ENCODE data around the gene CSMD2.

Gene CSMD2

DNA sequence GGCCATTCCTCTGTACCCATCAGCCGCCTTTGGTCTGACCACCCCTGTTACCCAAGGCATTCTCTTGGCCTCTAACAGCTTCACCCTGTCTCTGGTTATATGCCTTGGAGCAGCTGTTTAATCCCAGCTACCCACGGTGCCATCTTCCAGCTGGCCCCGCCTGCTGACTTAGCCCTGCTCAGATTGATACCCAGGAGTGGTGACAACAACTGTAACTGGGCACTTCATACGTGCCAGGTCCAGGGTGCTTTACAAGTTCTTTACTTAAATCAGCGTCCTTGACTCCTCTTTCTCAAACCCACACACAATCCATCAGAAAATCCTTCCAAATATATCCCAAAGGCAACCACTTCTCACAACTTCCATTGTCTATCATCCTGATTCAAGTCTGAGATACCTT lies 338.3 kb downstream of the CSMD2 start:
- Histone ChIP-seq H3K9me3 (ENCODE audit: control insufficient read depth, insufficient read depth, low read length) (peaks cover 10% of the 10 kb centered on the region), H3K27me3 (ENCODE audit: control insufficient read depth, insufficient read depth, low read length) (no peaks in the 10 kb centered on the region), H3K36me3 (ENCODE audit: control insufficient read depth, insufficient read depth, low read length) (peaks cover 3% of the 10 kb centered on the region), H3K4me1 (ENCODE audit: control insufficient read depth, insufficient read depth, low read length) (no peaks in the 10 kb centered on the region), H3K4me3 (ENCODE audit: low read depth, low read length) (no peak overlapping the region), H3K9ac (ENCODE audit: low read depth, low read length) (no peak overlapping the region)

DNA sequence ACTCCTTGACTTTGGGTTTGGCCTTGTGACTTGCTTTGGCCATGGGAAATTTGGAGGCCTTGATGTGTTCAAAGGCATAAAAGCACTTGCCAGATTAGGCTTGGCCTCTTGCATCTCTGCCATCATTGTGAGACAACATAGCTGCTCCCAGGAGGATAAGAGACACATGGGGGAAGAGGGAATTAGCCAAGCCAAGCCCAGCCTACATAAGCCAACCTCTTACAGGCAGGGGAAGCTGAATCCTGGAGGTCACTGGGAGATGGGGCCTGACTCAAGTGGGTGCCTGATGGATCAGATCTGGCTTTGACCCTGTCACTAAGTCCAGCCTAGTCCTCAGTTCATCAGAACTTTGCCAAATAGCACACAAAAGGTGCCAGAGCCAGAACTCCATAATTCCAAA lies 338.7 kb downstream of the CSMD2 start:
- Histone ChIP-seq H3K9me3 (ENCODE audit: control insufficient read depth, insufficient read depth, low read length) (peaks cover 10% of the 10 kb centered on the region), H3K9ac (ENCODE audit: low read depth, low read length) (no peak overlapping the region), H3K4me3 (ENCODE audit: low read depth, low read length) (no peak overlapping the region), H3K4me1 (ENCODE audit: control insufficient read depth, insufficient read depth, low read length) (no peaks in the 10 kb centered on the region), H3K36me3 (ENCODE audit: control insufficient read depth, insufficient read depth, low read length) (peaks cover 3% of the 10 kb centered on the region), H3K27me3 (ENCODE audit: control insufficient read depth, insufficient read depth, low read length) (no peaks in the 10 kb centered on the region)

DNA sequence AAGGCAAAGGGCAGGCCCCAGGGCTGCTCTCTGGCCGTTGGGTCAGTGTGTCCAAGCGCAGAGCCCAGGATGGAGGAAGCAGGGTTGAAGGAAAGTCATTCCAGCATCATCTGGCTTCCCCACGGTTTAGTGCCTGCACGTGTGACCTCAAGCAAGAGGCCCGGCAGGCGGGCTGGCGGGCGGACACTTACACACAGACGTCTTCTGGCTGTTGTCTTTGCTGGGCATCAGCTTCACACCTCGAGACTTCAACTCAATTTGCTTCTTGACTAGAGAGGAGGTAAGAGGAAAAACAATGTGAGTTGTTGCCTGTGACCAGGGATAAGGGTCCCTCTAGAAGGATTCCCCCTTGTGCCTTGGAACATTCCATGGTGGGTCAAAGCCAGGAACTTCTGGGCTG lies 339.5 kb downstream of the CSMD2 start:
- H3K36me3 ChIP-seq (ENCODE audit: control insufficient read depth, insufficient read depth, low read length): peaks cover 3% of the 10 kb centered on the region
- no peaks in the 10 kb centered on the region for H3K4me1 ChIP-seq (ENCODE audit: control insufficient read depth, insufficient read depth, low read length)
- no peaks in the 10 kb centered on the region for H3K27me3 ChIP-seq (ENCODE audit: control insufficient read depth, insufficient read depth, low read length)
- H3K4me3 ChIP-seq (ENCODE audit: low read depth, low read length): no peak overlapping the region
- H3K9ac ChIP-seq (ENCODE audit: low read depth, low read length): no peak overlapping the region
- H3K9me3 ChIP-seq (ENCODE audit: control insufficient read depth, insufficient read depth, low read length): peaks cover 10% of the 10 kb centered on the region

DNA sequence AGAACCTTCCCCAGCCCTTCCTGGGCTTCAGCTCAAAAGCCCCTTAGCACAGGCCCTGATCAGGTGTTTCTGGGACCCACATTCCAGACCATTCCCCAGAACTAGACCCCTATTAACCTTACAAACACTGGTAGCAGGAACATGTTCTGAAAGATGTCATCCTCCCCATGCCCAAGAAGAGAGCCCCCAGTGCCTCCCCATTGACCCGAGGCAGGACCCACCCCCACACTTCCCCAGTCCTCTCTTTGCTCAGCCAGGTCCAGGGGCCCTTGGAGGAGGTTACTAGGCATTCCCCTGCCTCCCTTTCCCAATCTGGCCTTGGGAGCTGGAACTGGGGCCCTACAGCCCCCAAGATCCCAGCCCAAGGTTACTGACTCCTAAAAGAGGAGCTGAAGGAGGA lies 340.1 kb downstream of the CSMD2 start:
- Histone ChIP-seq H3K9me3 (ENCODE audit: control insufficient read depth, insufficient read depth, low read length) (peaks cover 10% of the 10 kb centered on the region), H3K9ac (ENCODE audit: low read depth, low read length) (no peak overlapping the region), H3K4me1 (ENCODE audit: control insufficient read depth, insufficient read depth, low read length) (no peaks in the 10 kb centered on the region), H3K36me3 (ENCODE audit: control insufficient read depth, insufficient read depth, low read length) (peaks cover 3% of the 10 kb centered on the region), H3K27me3 (ENCODE audit: control insufficient read depth, insufficient read depth, low read length) (no peaks in the 10 kb centered on the region), H3K4me3 (ENCODE audit: low read depth, low read length) (no peak overlapping the region)

DNA sequence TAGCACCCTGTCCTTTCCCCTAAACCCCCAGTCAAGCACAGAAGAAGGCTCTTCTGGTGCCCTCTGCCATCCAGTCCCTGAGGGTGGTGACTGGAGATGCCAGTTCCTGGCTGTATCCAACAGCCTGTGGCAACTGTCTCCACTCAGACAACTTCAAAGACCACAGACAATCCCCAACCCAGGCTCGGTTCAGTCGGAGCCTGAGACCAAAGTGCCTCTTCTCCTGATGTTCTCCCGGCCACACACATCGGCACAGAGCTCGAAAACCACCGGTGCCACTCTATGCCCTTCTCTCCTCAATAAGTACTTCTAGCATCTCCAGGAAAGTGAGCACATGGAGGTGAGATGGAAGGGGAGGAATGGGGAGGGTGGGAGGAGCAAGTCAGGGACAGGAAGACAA lies 340.7 kb downstream of the CSMD2 start:
- H3K9ac ChIP-seq (ENCODE audit: low read depth, low read length): no peak overlapping the region
- no peaks in the 10 kb centered on the region for H3K27me3 ChIP-seq (ENCODE audit: control insufficient read depth, insufficient read depth, low read length)
- peaks cover 10% of the 10 kb centered on the region for H3K9me3 ChIP-seq (ENCODE audit: control insufficient read depth, insufficient read depth, low read length)
- H3K4me1 ChIP-seq (ENCODE audit: control insufficient read depth, insufficient read depth, low read length): no peaks in the 10 kb centered on the region
- peaks cover 3% of the 10 kb centered on the region for H3K36me3 ChIP-seq (ENCODE audit: control insufficient read depth, insufficient read depth, low read length)
- H3K4me3 ChIP-seq (ENCODE audit: low read depth, low read length): no peak overlapping the region

DNA sequence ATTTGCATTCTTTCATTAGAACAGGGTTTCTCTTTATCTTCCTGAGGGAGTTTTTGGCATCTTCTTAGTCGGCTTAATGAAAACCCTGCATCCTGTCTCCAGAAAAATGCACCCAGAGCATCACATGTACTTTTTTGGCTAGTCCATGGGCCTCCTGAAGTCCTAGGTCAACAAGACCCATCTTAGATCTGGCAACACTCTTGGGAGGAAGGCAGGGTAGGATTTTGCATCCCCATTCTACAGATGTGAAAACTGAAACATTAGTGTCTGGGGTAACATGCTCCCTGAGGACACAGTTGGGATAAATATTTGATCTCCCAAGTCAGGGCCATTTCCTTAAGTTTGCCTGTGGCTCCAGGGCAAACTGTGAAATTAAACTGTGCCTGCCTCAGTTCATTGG lies 341.2 kb downstream of the CSMD2 start:
- peaks cover 3% of the 10 kb centered on the region for H3K36me3 ChIP-seq (ENCODE audit: control insufficient read depth, insufficient read depth, low read length)
- no peaks in the 10 kb centered on the region for H3K27me3 ChIP-seq (ENCODE audit: control insufficient read depth, insufficient read depth, low read length)
- no peaks in the 10 kb centered on the region for H3K4me1 ChIP-seq (ENCODE audit: control insufficient read depth, insufficient read depth, low read length)
- no peak overlapping the region for H3K9ac ChIP-seq (ENCODE audit: low read depth, low read length)
- H3K4me3 ChIP-seq (ENCODE audit: low read depth, low read length): no peak overlapping the region
- H3K9me3 ChIP-seq (ENCODE audit: control insufficient read depth, insufficient read depth, low read length): peaks cover 7% of the 10 kb centered on the region

DNA sequence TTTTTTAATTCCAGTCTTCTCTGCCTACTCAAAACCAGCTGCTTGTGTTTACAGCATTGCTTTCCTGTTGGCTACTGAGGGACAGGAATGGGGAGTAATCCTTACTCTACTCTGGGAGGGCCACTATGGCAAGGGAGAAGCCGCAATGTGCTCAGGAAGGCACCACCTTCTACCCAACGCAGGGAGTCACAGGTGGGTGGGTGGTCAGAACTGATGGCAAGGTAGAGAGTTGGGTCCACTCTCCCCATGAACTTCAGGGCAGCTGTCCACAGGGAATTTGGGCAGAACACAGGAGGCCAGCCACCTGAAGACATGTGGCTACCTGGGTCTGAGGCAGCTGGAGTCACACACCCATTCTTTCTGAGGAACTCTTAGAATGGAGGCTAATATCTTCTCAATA lies 341.6 kb downstream of the CSMD2 start:
- Histone ChIP-seq H3K27me3 (ENCODE audit: control insufficient read depth, insufficient read depth, low read length) (no peaks in the 10 kb centered on the region), H3K9ac (ENCODE audit: low read depth, low read length) (no peak overlapping the region), H3K9me3 (ENCODE audit: control insufficient read depth, insufficient read depth, low read length) (peaks cover 5% of the 10 kb centered on the region), H3K36me3 (ENCODE audit: control insufficient read depth, insufficient read depth, low read length) (peaks cover 3% of the 10 kb centered on the region), H3K4me3 (ENCODE audit: low read depth, low read length) (no peak overlapping the region), H3K4me1 (ENCODE audit: control insufficient read depth, insufficient read depth, low read length) (no peaks in the 10 kb centered on the region)

DNA sequence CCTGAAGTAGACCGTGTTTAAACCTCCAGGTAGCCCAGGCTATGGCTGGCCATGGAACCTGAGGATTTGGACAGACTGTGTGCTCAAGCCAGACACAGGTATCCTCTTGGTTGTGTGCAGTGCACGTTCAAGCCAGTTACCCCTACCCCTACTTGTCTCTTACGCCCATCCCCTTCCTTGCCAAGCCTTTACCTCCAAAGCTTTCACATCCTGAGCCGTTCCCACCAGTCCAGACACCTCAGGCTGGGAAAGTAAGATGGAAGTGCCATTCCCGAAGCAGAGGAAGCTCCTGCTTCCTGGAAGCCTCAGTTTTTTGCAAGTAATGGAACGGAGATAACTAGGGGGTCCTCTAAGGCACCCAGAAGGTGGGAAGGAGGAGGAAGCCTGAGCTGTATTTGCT lies 342.6 kb downstream of the CSMD2 start:
- H3K27me3 ChIP-seq (ENCODE audit: control insufficient read depth, insufficient read depth, low read length): no peaks in the 10 kb centered on the region
- no peak overlapping the region for H3K4me3 ChIP-seq (ENCODE audit: low read depth, low read length)
- H3K9ac ChIP-seq (ENCODE audit: low read depth, low read length): no peak overlapping the region
- no peaks in the 10 kb centered on the region for H3K9me3 ChIP-seq (ENCODE audit: control insufficient read depth, insufficient read depth, low read length)
- H3K4me1 ChIP-seq (ENCODE audit: control insufficient read depth, insufficient read depth, low read length): no peaks in the 10 kb centered on the region
- H3K36me3 ChIP-seq (ENCODE audit: control insufficient read depth, insufficient read depth, low read length): peaks cover 3% of the 10 kb centered on the region

DNA sequence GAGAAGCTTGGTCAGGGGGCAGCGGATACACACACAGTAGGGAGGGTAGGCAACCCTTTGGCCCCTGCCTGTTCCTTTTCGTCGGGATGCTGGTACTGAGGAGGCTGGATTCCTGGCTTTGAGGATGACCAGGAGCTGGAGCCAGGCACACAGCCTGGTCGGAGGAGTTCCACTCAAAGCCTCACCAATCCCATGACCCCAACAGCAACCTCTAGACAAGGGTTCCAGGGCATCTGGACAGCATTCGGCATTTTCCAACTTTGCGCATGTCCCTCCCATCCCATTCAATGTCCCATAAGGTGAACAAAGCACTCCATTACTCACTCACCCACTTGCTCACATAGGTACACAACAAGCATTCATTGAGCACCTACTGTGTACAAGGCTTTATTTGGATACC lies 343.7 kb downstream of the CSMD2 start:
- Histone ChIP-seq H3K36me3 (ENCODE audit: control insufficient read depth, insufficient read depth, low read length) (peaks cover 3% of the 10 kb centered on the region), H3K9ac (ENCODE audit: low read depth, low read length) (no peak overlapping the region), H3K9me3 (ENCODE audit: control insufficient read depth, insufficient read depth, low read length) (no peaks in the 10 kb centered on the region), H3K4me1 (ENCODE audit: control insufficient read depth, insufficient read depth, low read length) (no peaks in the 10 kb centered on the region), H3K4me3 (ENCODE audit: low read depth, low read length) (no peak overlapping the region), H3K27me3 (ENCODE audit: control insufficient read depth, insufficient read depth, low read length) (no peaks in the 10 kb centered on the region)

DNA sequence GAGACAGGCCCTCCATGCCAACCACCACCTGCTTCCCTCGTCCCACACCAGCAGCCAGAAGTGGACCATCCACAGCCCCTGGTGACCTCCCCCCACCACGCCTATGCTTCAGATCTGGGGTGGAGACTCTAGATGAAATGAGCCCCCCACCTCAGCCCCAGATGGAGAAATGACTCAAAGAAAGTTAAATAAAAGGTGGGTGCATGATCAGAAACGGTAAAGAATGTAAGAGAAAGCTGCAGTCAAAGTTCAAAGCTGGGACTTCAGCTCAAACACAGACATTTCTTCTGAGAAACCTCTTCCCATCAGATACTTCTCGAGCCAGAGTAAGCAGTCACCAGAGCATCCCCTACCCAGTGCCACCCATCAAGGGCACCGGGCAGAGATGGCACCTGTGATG lies 344.2 kb downstream of the CSMD2 start:
- Histone ChIP-seq H3K27me3 (ENCODE audit: control insufficient read depth, insufficient read depth, low read length) (no peaks in the 10 kb centered on the region), H3K36me3 (ENCODE audit: control insufficient read depth, insufficient read depth, low read length) (peaks cover 3% of the 10 kb centered on the region), H3K9ac (ENCODE audit: low read depth, low read length) (no peak overlapping the region), H3K4me1 (ENCODE audit: control insufficient read depth, insufficient read depth, low read length) (no peaks in the 10 kb centered on the region), H3K4me3 (ENCODE audit: low read depth, low read length) (no peak overlapping the region), H3K9me3 (ENCODE audit: control insufficient read depth, insufficient read depth, low read length) (no peaks in the 10 kb centered on the region)

DNA sequence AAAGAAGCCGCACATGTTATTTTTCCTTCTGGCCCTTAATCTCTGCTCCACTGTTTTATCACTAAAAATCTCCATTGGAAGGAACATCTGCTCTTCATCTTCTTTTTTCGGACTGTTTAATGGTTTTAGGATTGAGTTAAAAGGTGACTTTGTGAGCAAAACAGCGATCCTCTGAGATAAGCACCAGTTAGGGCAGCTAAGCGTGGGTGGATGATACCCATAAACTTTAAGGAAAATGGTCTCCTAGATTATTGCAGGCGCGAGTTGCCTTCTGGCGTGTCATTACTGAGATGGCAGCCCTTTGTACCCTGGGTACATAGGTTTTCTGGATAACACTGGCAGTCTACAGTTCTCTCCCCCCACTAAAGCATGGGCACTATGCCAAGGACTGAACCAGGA lies 345.1 kb downstream of the CSMD2 start:
- H3K27me3 ChIP-seq (ENCODE audit: control insufficient read depth, insufficient read depth, low read length): no peaks in the 10 kb centered on the region
- no peaks in the 10 kb centered on the region for H3K9me3 ChIP-seq (ENCODE audit: control insufficient read depth, insufficient read depth, low read length)
- H3K36me3 ChIP-seq (ENCODE audit: control insufficient read depth, insufficient read depth, low read length): peaks cover 3% of the 10 kb centered on the region
- no peak overlapping the region for H3K9ac ChIP-seq (ENCODE audit: low read depth, low read length)
- no peaks in the 10 kb centered on the region for H3K4me1 ChIP-seq (ENCODE audit: control insufficient read depth, insufficient read depth, low read length)
- H3K4me3 ChIP-seq (ENCODE audit: low read depth, low read length): no peak overlapping the region

DNA sequence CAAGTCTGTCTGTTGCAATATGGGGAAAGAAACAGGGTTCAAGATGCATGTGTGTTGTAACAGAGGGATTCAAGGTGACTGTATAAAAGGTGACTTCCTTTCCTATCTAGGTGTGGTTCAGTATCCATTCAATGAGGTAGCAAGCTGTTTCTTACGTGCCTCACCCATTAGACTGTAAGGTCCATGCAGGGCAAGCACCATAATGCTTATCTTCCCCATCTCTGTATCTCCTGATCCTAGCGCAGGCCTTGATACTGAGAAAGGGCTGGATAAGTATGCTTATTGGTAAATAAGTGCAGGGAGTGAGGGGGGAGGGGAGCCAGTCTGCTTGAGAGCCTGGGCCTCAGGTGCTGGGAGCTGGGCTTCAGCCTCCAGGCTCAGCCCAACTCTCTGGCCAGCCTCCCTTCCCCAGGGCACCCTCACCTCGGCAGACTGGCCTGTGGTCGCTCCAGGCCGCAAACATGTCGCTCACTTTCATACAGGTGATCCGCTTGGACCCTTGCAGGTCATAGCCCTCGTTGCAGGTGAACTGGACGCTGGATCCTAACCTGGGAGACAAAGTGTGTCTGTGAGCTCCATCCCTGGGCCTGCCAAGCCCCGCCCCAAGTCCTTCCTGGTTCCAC lies 345.6 kb downstream of the CSMD2 start:
- no peak overlapping the region for H3K4me3 ChIP-seq (ENCODE audit: low read depth, low read length)
- H3K9ac ChIP-seq (ENCODE audit: low read depth, low read length): no peak overlapping the region
- H3K4me1 ChIP-seq (ENCODE audit: control insufficient read depth, insufficient read depth, low read length): no peaks in the 10 kb centered on the region
- H3K36me3 ChIP-seq (ENCODE audit: control insufficient read depth, insufficient read depth, low read length): peaks cover 3% of the 10 kb centered on the region
- no peaks in the 10 kb centered on the region for H3K9me3 ChIP-seq (ENCODE audit: control insufficient read depth, insufficient read depth, low read length)
- H3K27me3 ChIP-seq (ENCODE audit: control insufficient read depth, insufficient read depth, low read length): no peaks in the 10 kb centered on the region
